GM19238 (cell line): ENCODE results near the gene PTGES3.

Source experiments
- DNase-seq: peaks from one replicate; pipeline ENCODE4 v3.0.0; 2011; ENCODE audit warnings: low spot score; ENCODE audit not compliant: insufficient read length

Gene PTGES3

GRCh38 chr12:56629459-56630179, 58.5 kb downstream of the PTGES3 start:
- DNase-seq, result no peak

- peak; percentile 46 for DNase-seq
Observed at GRCh38 chr12:56628671-56629458, 59.2 kb downstream of the PTGES3 start.

- no peak for DNase-seq
Observed at GRCh38 chr12:56626701-56627100, 61.4 kb downstream of the PTGES3 start.

GRCh38 chr12:56622535-56622934, 65.5 kb downstream of the PTGES3 start:
- no peak for DNase-seq

GRCh38 chr12:56616925-56617324, 71.2 kb downstream of the PTGES3 start:
- DNase-seq, result no peak

GRCh38 chr12:56616244-56616643, 71.8 kb downstream of the PTGES3 start:
- no peak for DNase-seq

GRCh38 chr12:56614627-56615026, 73.5 kb downstream of the PTGES3 start:
- DNase-seq, result no peak
